ENCODE data around the gene CMTM6.
A peak's percentile ranks its signal among the peaks of the same experiment; 100 is the strongest.
"Not testable (repeated sequence)": the region's sequence is repeated elsewhere in the genome, so short reads cannot be mapped to it uniquely, and the experiment has no call there.

CMTM6 gene

DNA sequence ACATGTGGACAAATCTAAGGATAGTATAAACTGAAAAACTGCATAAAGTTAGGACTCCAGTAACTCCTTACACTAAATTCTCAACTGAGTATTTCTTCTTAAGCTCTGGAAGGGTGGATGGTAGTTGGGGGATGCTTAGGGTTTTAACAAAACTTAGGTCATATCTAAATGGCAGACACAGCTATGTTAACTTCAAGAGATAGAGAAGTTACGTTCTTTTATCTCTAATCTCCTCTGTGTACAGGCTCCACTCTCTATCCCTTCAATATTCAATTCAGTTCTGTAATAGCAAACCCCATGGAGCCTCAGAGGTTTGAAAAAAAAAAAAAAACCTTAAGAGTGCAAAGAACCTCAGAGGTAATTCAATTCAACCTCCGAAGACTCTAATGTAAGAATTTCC lies 3.1 kb downstream of the CMTM6 start:
- no peak for DNase-seq (ENCODE audit: low spot score)

DNA sequence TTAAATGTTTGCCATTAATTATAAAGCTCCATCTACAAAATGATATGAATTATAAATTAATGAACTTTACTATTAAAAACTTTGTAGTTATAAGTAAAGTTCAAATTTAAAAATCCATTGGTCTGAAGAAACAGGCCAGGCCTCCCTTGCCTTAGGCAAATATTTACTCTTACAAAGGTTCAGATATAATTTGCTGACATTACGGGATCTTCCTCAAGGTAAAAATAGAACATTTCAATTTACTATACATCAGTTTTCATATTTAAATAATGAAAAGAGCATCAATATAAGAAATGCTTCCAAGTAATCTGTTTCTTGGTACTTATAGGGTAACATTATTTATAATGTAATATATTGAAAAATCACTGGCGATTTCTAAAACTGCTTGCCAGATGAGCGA lies 3.7 kb downstream of the CMTM6 start:
- DNase-seq (ENCODE audit: low spot score) = no peak

DNA sequence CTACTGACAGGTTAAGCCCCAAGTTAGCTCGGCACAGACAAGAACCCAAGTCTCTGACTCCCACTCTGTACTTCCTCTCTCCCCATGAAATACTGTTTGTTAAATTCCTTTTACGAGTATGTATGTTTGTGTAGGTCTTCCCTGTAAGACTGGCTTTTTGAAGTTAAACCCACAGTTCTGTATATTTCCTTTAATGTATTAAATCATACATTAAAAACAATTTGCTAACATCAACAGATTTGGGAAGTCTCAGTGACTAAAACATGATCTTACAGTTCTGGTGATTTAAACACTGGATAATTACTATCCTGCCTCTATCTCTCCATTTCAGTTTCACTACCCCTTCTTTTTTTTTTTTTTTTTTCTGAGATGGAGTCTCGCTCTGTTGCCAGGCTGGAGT lies 4.4 kb downstream of the CMTM6 start:
- DNase-seq (ENCODE audit: low spot score) = no peak

DNA sequence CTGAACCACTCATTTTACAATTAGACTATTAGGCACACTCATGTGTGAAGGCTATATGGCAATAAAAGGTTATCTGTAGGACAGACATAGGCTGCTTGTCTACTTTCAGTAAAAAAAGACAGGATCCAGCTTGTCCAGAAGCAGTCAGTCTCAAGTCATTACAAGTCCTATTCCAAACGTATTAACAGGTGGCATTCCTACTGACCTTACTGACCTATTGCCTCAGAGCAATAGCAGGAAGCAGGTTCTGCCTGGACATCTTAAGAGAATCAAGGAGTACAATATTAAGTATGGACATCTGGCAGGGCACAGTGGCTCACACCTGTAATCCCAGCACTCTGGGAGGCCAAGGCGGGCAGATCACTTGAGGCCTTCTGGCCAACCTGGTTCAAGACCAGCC lies 7.0 kb downstream of the CMTM6 start:
- no peak for DNase-seq (ENCODE audit: low spot score)

DNA sequence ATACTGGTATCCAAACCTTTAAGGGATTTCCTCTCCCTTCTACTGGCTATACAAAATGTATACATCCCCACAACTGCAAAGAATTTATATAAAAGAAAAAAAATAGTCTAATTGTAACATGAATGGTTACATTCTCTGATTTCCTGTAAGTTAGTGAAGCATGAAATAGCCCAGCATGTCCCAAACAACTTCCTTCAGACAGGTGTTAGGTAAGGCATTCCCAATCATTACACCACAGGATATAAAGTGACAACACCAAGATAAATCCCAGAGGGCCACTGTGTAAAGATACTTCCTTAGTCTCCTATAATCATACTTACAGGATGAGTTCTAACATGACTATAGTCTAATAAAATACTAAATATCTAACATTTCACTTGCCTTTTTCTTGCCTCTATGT lies 7.6 kb downstream of the CMTM6 start:
- DNase-seq (ENCODE audit: low spot score) = no peak

DNA sequence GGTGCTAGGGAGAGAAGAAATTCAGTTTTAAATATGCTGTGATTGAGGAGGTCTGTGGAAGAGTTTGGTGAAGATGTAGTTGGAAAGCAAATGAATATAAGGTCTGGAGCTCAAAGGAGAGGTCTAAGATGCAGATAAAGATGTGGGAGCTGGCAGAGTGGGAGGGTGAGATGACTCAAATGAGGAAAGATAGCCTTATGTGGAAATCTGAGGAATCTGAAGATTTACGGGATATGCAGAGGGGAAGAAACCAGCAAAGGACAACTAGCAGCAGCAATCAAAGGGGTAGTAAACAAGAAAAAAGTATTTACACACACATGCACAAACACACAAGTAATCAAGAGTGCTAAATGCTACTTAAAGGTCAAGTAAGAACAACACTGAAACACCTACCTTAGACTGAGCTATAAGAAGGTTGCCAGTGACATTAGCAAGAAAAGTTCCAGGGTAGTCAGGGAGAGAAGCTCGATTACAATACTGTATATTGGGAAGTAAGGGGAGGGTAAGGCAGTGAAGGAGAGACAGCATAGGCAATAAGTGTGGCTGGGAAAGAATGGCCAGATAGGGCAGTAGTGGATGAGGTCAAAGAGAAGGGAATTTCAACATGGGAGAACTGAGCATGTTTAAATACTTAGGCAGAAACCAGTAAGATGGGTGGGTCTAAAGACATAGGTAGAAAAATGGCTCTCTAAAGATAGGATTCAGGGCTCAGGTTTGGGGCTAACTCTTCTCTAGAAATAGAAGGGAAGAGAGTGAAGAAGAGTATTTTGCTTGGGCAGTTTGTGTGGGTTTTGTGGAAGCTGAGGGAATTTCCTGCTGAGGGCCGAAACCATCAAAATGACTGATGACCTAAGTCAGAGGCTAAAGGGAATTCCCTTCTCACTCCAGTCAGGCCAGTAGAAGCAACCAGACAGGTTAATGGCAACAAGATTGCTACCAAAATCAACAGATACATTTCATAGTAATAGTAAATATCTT lies 8.9 kb downstream of the CMTM6 start:
- no peak for DNase-seq (ENCODE audit: low spot score)

DNA sequence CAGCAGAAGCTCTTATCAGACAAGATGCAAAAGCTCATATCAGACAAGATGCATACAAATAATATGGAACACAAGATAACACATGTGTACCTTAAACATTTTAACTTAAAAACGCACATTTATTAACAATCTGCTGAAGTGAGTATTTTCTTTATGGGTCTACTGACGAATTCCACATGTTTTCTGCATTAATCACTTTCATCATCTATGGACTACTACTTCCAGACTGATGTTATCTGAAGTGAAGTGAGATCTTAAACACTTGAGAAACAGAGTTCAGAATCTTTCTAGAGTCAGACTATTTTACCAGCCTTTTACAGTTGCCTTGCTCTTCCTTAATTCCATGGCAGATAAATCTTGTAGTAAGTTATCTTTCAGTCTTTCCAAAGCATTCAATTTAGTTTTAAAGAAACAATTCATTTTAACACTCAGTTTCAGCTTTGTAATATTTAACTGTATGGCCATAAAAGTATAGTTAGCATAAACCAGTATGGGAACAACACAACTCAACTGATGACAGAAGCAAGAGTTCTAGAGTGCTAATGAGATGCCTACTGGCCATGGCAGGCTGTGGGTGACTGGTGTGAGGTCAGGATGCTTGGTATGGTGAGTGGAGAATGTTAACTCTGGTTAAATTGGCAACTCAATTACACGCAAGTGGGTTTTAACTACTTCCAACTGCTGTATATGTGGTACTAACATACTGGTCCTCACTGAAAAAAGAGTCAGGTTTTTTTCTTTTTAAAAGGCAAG lies 9.8 kb downstream of the CMTM6 start:
- DNase-seq (ENCODE audit: low spot score) = no peak

DNA sequence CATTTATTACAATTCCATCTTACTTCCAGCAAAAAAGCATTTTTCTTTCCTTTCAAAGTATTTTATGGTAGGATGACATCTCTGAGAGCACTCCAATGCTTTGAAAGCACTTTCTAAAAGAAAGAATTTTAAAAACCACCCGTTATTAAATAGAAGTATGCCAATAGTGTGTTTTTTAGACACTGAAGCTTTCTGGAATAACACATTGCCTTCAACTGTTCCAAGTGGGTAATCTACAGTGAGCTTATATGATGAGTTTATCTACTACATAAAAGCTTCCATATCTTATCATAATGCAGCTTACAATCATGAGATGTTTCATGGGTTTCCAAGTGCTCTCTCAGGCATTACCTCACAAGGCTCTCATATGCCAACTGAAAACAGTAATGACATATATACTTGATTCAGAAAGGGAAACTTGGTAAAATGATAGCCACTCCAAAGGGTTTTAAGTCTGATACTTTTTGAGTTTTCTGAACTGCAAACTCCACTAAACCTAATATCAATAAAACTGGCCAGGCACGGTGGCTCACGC lies 14.1 kb downstream of the CMTM6 start:
- DNase-seq (ENCODE audit: low spot score) = no peak

DNA sequence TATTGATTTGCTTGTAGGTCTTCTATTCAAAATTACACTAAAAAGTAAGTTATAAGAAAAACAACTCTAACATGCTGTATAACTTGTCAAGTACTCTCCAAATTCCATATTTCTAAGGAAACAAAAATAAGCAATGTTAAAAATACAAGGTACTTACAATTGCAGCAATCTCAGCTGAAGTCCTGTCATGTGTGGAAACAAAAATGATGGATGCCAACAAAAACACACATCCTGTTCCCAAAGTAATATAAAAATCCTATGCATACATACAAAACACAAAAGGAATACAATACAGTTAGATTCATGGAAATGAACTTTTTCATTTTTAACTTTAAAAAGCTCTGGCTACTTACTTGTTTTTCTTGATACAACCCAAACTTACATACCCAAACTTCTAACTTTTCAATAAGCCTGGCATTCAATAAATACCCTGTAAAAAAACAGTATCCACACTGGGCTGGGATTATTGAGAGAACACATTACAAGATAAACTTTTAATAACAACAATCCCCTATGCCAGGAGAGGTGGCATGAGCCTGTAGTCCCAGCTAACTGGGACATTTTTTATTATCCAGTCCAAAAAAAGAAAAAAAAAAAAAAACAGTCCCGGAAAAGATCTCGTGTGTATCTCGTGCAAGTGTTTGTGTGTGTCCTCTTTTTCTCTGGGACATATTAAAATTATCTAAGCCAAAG lies 14.7 kb downstream of the CMTM6 start:
- no peak for DNase-seq (ENCODE audit: low spot score)

DNA sequence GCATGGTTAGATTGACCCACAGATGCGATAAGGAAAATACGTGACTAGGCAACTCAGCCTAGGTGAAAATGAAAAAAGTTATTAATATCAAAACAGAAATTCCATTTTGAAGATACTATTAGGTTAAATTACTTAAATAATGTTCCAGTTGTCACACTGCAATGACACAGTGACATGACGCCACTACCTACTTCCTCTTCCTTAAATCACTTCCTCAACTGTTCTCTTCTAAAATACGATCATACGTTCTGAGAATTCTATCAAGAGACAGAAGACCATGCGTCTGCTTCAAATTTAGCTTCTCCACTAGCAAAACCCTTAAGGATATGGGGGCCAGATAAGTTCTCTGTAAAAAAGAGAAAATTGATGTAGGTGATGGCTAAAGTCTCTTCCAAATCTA lies 18.2 kb downstream of the CMTM6 start:
- no peak for DNase-seq (ENCODE audit: low spot score)

DNA sequence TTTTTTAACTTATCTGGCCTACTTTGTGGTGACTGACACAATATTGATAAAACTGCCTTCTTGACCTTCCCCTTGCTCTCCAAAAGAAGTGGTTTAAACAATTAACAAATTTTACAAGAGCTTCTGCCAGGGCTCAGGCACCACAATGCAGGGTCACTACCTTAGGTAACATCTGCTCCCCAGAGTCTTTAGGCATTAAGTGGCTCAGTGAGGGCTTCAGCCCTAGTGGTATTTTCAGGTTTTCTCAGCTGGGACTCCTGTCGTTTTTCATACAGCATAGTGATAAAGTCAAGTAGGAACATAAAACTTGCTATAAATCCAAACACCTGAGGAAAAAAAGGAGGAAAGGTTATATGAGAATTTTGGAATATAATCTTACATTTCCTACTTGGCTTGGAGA lies 18.9 kb downstream of the CMTM6 start:
- no peak for DNase-seq (ENCODE audit: low spot score)

DNA sequence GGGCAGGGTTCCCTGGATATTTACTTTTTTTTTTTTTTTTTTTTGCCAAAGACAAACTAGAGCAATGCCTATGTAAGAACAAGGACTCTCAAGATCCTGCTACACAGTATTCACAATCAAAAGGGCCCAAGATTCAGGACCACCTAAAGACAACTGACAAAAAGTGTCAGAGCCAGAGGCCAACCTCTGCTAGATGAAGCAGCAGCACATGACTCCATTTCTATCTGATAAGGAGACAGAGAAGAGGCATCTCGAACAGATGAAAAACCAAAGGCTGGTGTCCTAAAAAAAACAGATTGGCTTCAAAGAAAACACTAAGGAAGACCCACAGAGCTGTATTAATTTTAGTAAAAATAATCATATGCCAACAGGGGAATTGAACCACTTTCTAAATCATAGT lies 20.0 kb downstream of the CMTM6 start:
- DNase-seq (ENCODE audit: low spot score) = no peak

DNA sequence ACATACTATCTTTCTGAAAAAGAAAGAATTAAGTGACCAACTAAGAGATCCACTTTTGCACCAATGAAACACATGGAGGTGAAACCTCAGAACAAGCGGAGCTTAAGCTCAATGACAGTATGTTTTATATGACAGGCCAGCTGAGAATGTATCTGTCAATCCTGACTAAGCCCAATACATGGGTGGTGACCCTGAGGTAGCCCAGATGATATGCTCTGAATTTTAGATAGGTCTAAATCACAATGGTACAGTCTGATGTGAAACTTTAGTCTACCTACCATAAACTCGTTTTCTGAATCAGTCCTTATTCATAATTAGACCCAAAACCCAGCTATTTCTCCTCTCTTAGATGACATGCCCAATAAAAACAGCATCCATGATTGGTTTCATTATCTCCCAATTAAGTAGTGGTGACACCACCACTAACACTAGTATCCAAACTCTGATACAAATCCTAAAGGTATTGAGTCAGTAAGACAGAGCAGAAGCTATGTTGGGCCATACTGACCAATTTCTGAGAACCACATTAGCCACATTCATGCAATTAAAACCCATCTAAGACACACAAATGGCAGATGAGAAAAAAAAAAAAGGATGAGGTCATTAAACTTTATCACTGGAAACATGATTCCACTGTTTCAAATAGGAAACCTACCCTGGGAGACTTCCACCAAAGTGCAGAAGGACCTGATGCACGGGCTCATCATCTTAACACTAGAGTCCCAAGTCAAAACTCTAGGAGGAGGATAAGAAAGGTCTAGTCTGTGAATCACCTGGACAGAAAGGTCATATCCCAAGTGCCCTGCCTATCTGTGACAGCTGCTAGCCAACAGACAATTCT lies 20.6 kb downstream of the CMTM6 start:
- DNase-seq (ENCODE audit: low spot score) = no peak

DNA sequence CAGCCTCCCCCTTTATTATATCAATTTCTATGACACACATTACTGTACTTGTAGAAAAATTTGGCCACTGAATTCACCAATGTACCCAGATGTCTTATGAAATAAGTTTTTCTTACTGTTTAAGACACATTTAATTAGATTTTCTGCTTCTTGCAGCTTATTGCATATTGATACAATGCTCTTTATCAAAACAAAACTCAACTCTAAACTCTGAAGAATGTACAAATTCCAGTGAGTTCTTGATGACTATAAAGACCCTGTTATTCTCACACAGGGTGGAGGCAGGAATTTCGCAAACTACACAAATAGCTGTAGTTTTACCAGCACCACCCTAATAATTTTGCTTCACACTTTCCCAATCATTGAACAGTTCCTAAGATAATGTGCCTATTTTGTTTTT lies 22.0 kb downstream of the CMTM6 start:
- no peak for DNase-seq (ENCODE audit: low spot score)

DNA sequence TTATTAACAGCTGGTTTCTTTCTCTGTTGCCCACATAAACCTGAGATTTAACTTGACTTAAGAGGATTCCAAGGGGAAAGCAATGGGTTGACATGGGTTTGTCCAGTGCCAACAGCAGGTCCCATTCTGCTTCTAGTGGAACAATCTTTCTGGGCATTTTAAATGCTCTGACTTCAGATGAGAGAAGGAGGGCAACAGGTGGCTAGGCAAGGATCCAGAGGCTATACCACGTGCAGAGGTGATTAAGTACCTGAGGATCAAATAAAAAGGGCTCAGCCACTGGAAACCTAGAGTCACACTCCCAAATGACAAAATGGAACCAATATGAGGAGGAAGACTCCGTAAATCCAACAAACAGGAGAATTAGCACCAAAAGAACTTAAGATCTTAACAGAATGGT lies 28.5 kb downstream of the CMTM6 start:
- DNase-seq (ENCODE audit: low spot score) = no peak

DNA sequence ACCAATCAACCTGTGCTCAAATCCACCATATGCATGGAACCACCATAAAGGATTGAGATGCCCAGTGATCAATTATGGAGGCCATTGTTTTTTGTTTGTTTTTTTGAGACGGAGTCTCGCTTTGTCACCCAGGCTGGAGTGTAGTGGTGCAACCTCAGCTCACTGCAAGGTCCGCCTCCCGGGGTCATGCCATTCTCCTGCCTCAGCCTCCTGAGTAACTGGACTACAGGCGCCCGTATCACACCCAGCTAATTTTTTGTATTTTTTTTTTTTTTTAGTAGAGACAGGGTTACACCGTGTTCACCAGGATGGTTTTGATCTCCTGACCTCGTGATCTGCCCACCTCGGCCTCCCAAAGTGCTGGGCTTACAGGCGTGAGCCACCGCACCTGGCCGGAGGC lies 30.5 kb downstream of the CMTM6 start:
- not testable (repeated sequence) for DNase-seq (ENCODE audit: low spot score)

DNA sequence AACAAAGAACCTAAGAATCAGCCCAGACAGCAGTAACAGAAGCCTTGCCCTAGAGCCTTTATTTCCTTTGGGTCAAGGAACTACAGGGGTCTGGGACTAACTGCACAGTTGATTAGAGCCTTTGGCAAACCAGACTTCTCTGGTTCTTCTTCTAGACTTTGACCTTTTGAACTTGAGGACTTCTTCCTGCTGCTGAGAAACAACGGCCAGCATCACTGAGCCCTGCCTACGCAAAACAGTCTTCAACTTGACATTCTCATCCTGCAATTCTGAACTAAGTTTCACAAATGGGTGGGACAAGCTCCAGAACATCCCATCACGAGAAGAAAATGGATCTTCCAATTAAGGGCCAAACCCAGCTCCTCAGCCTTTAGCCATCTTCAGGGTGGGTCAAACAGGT lies 31.4 kb downstream of the CMTM6 start:
- no peak for DNase-seq (ENCODE audit: low spot score)

DNA sequence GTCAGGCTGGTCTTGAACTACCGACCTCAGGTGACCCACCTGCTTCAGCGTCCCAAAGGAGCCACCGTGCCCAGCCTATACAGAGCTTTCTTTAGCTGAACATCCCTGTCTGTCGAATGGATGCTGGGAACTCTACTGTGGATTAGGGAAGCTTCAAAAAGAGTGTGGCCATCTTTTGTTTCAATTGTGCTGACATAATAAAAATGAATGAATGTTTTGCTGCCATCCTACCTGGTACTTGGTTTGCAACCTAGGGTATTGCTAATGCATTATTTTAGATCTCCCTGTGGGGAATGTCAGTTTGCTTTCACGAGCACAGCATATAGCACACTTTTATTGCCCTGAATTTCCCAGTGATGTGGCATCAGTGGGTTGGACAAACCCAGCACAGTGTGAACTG lies 32.3 kb downstream of the CMTM6 start:
- no peak for DNase-seq (ENCODE audit: low spot score)

DNA sequence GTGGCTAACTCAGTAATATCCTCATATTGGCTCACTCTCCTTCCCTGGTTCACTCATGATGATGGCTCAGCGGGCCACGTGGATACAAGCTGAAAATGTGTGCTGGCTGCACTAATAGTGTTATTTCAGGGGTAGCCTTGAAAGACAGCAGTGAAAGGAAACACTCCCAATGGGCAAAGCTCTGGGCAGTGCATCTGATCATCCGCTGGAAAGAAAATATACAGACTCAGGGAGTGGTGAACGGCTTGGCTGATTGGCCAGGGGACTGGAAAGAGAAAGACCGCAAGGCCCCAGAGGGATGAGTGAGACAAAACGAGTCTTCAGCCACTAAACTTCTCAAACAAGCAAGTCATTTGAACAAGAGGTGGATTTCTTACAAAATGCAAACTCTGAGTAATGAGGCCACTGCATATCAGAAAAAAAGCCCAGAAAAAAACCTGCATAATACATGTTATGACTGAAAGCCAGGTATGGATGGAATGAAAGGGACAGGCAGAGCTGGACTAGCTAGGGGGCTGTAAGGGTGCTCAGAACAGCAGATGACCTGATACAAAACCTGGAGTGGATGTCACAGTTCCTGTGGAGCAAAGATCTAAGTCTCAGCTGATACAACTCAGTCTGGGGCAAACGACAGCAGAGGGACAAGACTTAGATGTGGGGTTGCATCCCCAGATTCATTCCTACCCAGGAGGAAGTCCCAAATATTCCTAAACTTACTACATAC lies 33.3 kb downstream of the CMTM6 start:
- no peak for DNase-seq (ENCODE audit: low spot score)

DNA sequence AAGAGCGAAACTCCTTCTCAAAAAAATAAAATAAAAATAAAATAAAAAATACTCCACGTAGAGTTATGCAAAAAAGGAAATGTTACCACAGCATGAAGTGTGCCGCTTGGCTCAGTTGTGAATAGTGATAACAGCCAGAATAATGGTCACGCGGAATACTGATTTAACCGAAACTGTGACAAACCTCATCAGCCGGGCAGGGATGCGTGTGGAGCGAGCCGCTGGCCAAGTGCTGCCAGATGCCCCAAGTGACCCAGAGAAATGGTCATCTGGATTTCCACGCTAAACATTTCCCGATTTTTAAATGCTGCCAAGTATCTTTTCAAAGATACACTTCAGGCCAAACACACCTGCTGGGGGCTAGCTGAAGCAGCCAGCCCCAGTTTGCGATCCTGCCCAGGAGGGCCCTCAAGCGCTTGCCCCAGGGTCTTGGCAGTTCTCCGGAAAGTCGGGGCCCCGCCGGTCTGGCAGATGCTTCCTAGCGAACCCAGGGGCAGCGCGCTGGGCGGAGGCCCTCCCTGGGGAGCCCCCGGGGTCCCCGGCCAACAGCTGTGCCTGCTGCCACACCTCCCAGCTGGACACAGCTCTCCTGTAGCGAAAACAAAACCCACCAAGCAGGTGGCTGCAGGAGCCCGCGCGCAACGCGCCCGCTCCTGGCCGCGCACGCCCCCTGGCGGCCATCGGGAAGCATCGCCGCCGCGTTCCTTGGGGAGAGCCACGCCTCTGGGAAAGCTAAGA lies 35.1 kb downstream of the CMTM6 start:
- DNase-seq (ENCODE audit: low spot score) = peak; percentile 77
